GM12873 (cell line): Measurements from ENCODE around the gene RHOF.

Experiments used
- CTCF ChIP-seq: IDR thresholded peaks from 2 replicates; pipeline ENCODE4 v1.5.1; 2012; ENCODE audit warnings: low read depth, mild to moderate bottlenecking, moderate library complexity, low read length, control low read depth; ENCODE audit not compliant: insufficient read depth; ENCODE audit errors: missing control alignments

The RHOF gene

GRCh38 chr12:121749267-121749666, 44.2 kb downstream of the RHOF start:
- no peak for TF ChIP-seq CTCF

GRCh38 chr12:121748571-121749265, 44.8 kb downstream of the RHOF start:
- TF ChIP-seq CTCF: no peak

- no peak for TF ChIP-seq CTCF
Observed at GRCh38 chr12:121748218-121748570, 45.3 kb downstream of the RHOF start.

- no peak for TF ChIP-seq CTCF
Observed at GRCh38 chr12:121741743-121742142, 51.7 kb downstream of the RHOF start.

DNA sequence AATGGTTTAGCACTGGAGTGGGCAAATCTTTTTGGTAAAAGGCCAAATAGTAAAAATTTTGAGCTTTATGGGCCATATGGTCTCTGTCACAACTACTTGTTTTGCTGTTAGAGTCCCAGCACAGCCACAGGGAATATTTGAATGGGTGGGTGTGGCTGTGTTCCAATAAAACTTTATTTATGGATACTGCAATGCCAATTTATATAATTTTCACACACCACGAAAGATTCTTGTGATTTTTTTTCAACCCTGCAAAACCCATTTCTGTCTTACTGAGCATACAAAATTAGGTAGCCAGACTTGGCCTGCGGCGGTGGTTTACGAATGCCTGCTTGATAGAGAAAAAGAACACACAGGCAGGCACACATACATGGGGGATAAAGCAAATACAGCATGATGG, 52.6 kb downstream of the RHOF start:
- TF ChIP-seq CTCF: no peak

GRCh38 chr12:121738340-121738858, 55.1 kb downstream of the RHOF start:
- no peak for TF ChIP-seq CTCF

DNA sequence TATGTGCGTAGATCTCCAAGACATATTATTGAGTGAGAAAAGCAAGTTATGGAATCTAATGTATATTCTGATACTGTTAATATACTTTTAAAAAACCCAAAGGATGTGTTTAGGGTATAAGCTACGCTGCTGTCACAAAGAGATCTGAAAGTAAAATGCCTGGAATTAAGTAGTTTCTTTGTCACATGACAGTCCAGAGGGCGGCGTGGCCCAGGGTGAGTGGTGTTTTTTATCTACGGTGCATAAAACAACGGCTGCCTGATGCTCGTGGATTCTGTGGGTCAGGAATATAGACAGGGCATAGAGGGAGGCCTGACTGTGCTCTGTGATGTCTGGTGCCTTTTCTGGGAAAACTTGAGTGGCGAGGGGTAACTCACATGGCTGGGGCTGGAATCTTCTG, 59.6 kb downstream of the RHOF start:
- TF ChIP-seq CTCF: no peak
